Keratinocyte (primary cell): ENCODE results near the gene MAPK12. TPM values are rescaled to one million over a fixed set of nuclear protein-coding genes. Genes with fewer than 3 reads are reported as not detected.

Experiments
- DNase-seq: peaks from one replicate; pipeline ENCODE4 v3.0.0-alpha.2; 2011; ENCODE audit warnings: low read depth, missing footprints, low spot score
- FAIRE-seq: peaks from 2 replicates; lab custom pipeline; 2011; peaks lifted over from hg19 to GRCh38; lab: Jason Lieb, UNC
- H2AFZ ChIP-seq: 2 replicates; pipeline ENCODE4 v1.6.0; 2012; ENCODE audit warnings: low read length, control low read depth, inconsistent platforms; ENCODE audit not compliant: control insufficient read depth
- H3K27ac ChIP-seq: 2 replicates; pipeline ENCODE4 v1.5.1; 2011; ENCODE audit warnings: low read length; ENCODE audit not compliant: control insufficient read depth, insufficient read depth
- H3K27me3 ChIP-seq: 3 replicates; pipeline ENCODE4 v1.6.0; 2011; ENCODE audit warnings: low read length; ENCODE audit not compliant: control insufficient read depth, insufficient read depth; ENCODE audit errors: extremely low read depth
- H3K36me3 ChIP-seq, 2 experiments: 2 replicates in 1 of 2; 3 replicates in 1 of 2; pipeline ENCODE4 v1.5.1; 2011; ENCODE audit warnings: low read length in 2 of 2, mild to moderate bottlenecking in 1 of 2; ENCODE audit not compliant: control insufficient read depth in 2 of 2, insufficient read depth in 2 of 2; ENCODE audit errors: extremely low read depth in 1 of 2
- H3K4me1 ChIP-seq: 3 replicates; pipeline ENCODE4 v1.5.1; 2011; ENCODE audit warnings: low read length; ENCODE audit not compliant: control insufficient read depth, insufficient read depth; ENCODE audit errors: extremely low read depth
- H3K4me2 ChIP-seq: 3 replicates; pipeline ENCODE4 v1.6.0; 2011; ENCODE audit warnings: low read depth, low read length; ENCODE audit not compliant: control insufficient read depth, insufficient read depth; ENCODE audit errors: extremely low read depth
- H3K4me3 ChIP-seq, 3 experiments: fragments of 200-600 bp in 1 of 3; sonication (generic) in 1 of 3; 2 replicates in 2 of 3; 3 replicates in 1 of 3; pipeline ENCODE4 v1.5.1; 2011 to 2016; ENCODE audit warnings: low read length in 3 of 3, mild to moderate bottlenecking in 3 of 3, control low read depth in 2 of 3, inconsistent platforms in 1 of 3, low read depth in 1 of 3, mixed read lengths in 1 of 3, mixed run types in 1 of 3, moderate library complexity in 1 of 3; ENCODE audit not compliant: control insufficient read depth in 2 of 3, insufficient read depth in 2 of 3; ENCODE audit errors: extremely low read depth in 1 of 3
- H3K79me2 ChIP-seq: 2 replicates; pipeline ENCODE4 v1.6.0; 2012; ENCODE audit warnings: low read length; ENCODE audit not compliant: control insufficient read depth, insufficient read depth
- H3K9ac ChIP-seq: 3 replicates; pipeline ENCODE4 v1.6.0; 2011; ENCODE audit warnings: low read length; ENCODE audit not compliant: control insufficient read depth, insufficient read depth; ENCODE audit errors: extremely low read depth
- H3K9me1 ChIP-seq: 3 replicates; pipeline ENCODE4 v1.6.0; 2011; ENCODE audit warnings: low read length; ENCODE audit not compliant: control insufficient read depth, insufficient read depth; ENCODE audit errors: extremely low read depth
- H3K9me3 ChIP-seq: 2 replicates; pipeline ENCODE4 v1.5.1; 2012; ENCODE audit warnings: low read depth, low read length; ENCODE audit not compliant: control insufficient read depth
- H4K20me1 ChIP-seq: 3 replicates; pipeline ENCODE4 v1.6.0; 2011; ENCODE audit warnings: low read length; ENCODE audit not compliant: control insufficient read depth, insufficient read depth; ENCODE audit errors: extremely low read depth
- EZH2 ChIP-seq: IDR thresholded peaks from one replicate; pipeline ENCODE4 v1.6.1; 2012; ENCODE audit warnings: inconsistent platforms, mild to moderate bottlenecking, low read length, moderate library complexity
- dilution Hi-C: fragments of 300-500 bp; cut with MboI; formaldehyde crosslinking; loops from one replicate; pipeline ENCODE4 v1.7.0; 2020; ENCODE audit warnings: low sequenced_read_pairs; ENCODE audit not compliant: extremely low pct_ligation_motif_present
- polyA plus RNA-seq, 5 experiments: library from polyadenylated mRNA; depleted of rRNA in 3 of 5; stranded (reverse) in 3 of 5; stranded (forward) in 1 of 5; unstranded in 1 of 5; fragments of >200 nt; gene quantifications; 1 replicate in 1 of 5; 2 replicates in 3 of 5; 3 replicates in 1 of 5; pipeline versions ENCODE4 v1.2.1 to v1.2.3, GENCODE V29; 2011 to 2012; ENCODE audit warnings: missing spikeins in 2 of 5, low read depth in 1 of 5, low replicate concordance in 1 of 5
- TF ChIP-seq, protein P1 (sequence below), 3 experiments: IDR thresholded peaks in 1 of 3; conservative IDR thresholded peaks in 1 of 3; optimal IDR thresholded peaks in 1 of 3; 2 replicates in 2 of 3; 3 replicates in 1 of 3; pipeline versions ENCODE3 to v1.5.1; 2011; ENCODE audit warnings: low read length in 3 of 3, mild to moderate bottlenecking in 3 of 3, moderate library complexity in 2 of 3, control low read depth in 1 of 3, inconsistent platforms in 1 of 3; ENCODE audit not compliant: insufficient read depth in 2 of 3; ENCODE audit errors: extremely low read depth in 1 of 3

MAPK12 gene
- polyA plus RNA-seq, 1 donor (not counting 4 experiments of a cell fraction or from before 2014, with no cell fraction given) = 10.1 TPM

DNA sequence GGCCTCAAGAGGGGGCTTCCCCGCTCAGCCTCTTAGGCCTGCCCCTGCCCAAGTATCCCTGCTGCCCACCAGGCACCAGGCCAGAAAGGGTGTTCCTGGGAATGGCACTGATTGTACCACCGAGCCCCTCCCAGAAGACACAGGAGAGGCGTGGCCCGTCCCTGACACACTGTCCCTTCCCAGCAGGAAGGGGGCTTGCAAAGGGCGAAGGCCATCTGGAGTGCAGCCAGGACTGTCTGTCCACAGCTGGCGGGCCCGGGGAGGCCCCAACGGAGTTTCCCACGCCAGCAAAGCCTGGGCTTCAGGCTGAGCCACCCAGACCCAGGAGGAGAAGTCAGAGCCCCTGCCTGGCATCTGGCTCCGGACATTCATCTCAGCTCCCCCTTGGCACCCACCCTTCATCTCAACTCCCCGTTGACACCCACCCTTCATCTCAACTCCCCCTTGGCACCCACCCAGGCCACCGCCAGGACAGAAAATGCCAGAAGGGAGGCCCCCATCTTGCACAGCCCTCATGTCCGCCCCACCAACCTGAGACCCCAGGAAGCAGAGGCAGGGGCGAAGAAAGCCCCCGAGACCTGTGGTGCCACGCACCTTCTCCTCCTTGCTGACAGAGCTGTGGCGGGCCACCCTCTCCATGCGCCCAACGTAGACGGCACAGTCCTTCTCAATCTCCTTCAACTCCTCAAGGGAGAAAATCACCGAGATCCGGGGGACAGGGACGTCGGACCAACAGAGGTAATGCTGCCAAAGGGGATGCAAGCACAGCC lies 36.1 kb downstream of the MAPK12 start:
- Histone ChIP-seq H4K20me1 (no peaks in the 10 kb centered on the region), H3K79me2 (no peaks in the 10 kb centered on the region), H3K9me3 (no peaks in the 10 kb centered on the region), H3K27ac (no peak overlapping the region), H3K9me1 (no peaks in the 10 kb centered on the region), H3K4me3 (no peak overlapping the region), H3K4me2 (no peak overlapping the region), H3K36me3 (peaks cover 11 to 42% of the 10 kb centered on the region in 2 experiments), H3K27me3 (no peaks in the 10 kb centered on the region), H3K4me1 (no peaks in the 10 kb centered on the region), H3K9ac (no peak overlapping the region), H2AFZ (no peak overlapping the region)
- TF ChIP-seq, protein P1, sequence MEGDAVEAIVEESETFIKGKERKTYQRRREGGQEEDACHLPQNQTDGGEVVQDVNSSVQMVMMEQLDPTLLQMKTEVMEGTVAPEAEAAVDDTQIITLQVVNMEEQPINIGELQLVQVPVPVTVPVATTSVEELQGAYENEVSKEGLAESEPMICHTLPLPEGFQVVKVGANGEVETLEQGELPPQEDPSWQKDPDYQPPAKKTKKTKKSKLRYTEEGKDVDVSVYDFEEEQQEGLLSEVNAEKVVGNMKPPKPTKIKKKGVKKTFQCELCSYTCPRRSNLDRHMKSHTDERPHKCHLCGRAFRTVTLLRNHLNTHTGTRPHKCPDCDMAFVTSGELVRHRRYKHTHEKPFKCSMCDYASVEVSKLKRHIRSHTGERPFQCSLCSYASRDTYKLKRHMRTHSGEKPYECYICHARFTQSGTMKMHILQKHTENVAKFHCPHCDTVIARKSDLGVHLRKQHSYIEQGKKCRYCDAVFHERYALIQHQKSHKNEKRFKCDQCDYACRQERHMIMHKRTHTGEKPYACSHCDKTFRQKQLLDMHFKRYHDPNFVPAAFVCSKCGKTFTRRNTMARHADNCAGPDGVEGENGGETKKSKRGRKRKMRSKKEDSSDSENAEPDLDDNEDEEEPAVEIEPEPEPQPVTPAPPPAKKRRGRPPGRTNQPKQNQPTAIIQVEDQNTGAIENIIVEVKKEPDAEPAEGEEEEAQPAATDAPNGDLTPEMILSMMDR (optimal IDR thresholded peaks at IDR 0.05 in 1 of 3, IDR thresholded peaks at IDR 0.05 in 1 of 3, conservative IDR thresholded peaks at IDR 0.05 in 1 of 3; ENCODE audit: extremely low read depth in 1 of 3, insufficient read depth in 2 of 3, low read length in 3 of 3) = no peak
- no peak for TF ChIP-seq EZH2
- dilution Hi-C loops = no loop called here
- DNase-seq (no peak), FAIRE-seq (no peak)

DNA sequence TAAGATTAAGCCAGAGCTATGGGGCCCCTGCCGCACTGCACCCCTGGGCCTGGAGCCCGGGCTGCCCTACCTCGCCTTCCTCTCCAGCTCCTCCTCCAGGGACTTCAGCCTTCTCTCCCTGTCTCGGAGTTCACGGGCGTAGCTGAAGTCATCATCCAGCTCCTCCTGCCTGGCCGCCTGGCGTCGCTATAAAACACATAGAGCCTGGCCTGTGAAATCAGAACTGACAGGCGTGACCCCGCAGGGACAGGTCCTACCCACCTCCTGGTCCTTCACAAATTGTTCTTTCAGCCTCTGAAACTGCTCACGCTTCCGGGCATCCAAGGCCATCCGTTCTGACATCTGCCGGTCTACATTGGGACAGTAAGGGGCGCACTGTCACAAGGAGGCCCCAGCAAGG lies 37.4 kb downstream of the MAPK12 start:
- no peaks in the 10 kb centered on the region for H3K27me3 ChIP-seq
- TF ChIP-seq EZH2 = no peak
- TF ChIP-seq, protein P1 (optimal IDR thresholded peaks at IDR 0.05 in 1 of 3, IDR thresholded peaks at IDR 0.05 in 1 of 3, conservative IDR thresholded peaks at IDR 0.05 in 1 of 3; ENCODE audit: extremely low read depth in 1 of 3, insufficient read depth in 2 of 3, low read length in 3 of 3) = no peak
- H3K4me1 ChIP-seq = no peaks in the 10 kb centered on the region
- H3K27ac ChIP-seq = no peak overlapping the region
- H3K9ac ChIP-seq = no peak overlapping the region
- dilution Hi-C loops = no loop called here
- no peak overlapping the region for H3K4me3 ChIP-seq
- no peak overlapping the region for H2AFZ ChIP-seq
- no peaks in the 10 kb centered on the region for H3K79me2 ChIP-seq
- no peaks in the 10 kb centered on the region for H3K9me3 ChIP-seq
- H3K36me3 ChIP-seq = peaks cover 22 to 43% of the 10 kb centered on the region in 2 experiments
- FAIRE-seq = no peak
- no peaks in the 10 kb centered on the region for H3K9me1 ChIP-seq
- H3K4me2 ChIP-seq = no peak overlapping the region
- DNase-seq = no peak
- no peaks in the 10 kb centered on the region for H4K20me1 ChIP-seq
